Dendritic cell treated with granulocyte-macrophage colony-stimulating factor and Interleukin-4, amounts not matched to agents 40 ng/mL and 50 ng/mL, for 4 days (primary cell): ENCODE measurements around the gene ATP8A2.
"Not testable (repeated sequence)": the region's sequence is repeated elsewhere in the genome, so short reads cannot be mapped to it uniquely, and the experiment has no call there.

Experiments
- H3K27ac Mint-ChIP-seq: one replicate; pipeline ENCODE4 v1.8.0; 2022; ENCODE audit warnings: mild to moderate bottlenecking, mixed read lengths
- H3K27me3 Mint-ChIP-seq: one replicate; pipeline ENCODE4 v1.8.0; 2022; ENCODE audit warnings: mild to moderate bottlenecking, mixed read lengths
- H3K36me3 Mint-ChIP-seq: one replicate; pipeline ENCODE4 v1.8.0; 2022; ENCODE audit warnings: low read depth, mixed read lengths
- H3K4me1 Mint-ChIP-seq: one replicate; pipeline ENCODE4 v1.8.0; 2022; ENCODE audit warnings: low read depth, mixed read lengths
- H3K4me3 Mint-ChIP-seq: one replicate; pipeline ENCODE4 v1.8.0; 2022; ENCODE audit warnings: mild to moderate bottlenecking, moderate library complexity, mixed read lengths
- H3K9me3 Mint-ChIP-seq: one replicate; pipeline ENCODE4 v1.8.0; 2022; ENCODE audit warnings: mixed read lengths
- intact Hi-C: fragments of 100-400 bp; cut with micrococcal nuclease; formaldehyde crosslinking; loops from one replicate; pipeline ENCODE4 v1.15.0; 2022

ATP8A2 gene

DNA sequence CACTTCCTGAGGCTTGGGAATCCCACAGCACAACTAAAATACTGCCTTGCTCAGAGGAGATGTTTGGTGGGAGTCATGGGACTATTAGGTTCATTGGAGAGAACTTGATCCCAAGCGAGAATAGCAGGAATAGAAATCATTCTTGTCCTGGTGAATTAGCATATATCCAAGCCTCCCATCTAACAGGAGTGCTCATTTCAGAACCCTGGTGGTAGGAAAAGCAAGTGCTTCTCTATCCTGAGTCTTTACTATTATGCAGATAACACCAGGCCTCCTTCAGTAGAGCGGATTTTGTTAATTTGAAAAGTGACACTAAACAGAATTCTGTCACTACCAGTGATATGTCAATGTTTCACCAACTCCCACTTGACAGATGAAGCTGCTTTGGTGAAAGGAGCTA, 199.5 kb downstream of the ATP8A2 start:
- Mint-ChIP-seq H3K4me3 (no peak overlapping the region), H3K27ac (no peak overlapping the region), H3K4me1 (no peaks in the 10 kb centered on the region), H3K36me3 (no peaks in the 10 kb centered on the region), H3K9me3 (no peaks in the 10 kb centered on the region), H3K27me3 (peaks cover 6% of the 10 kb centered on the region)
- intact Hi-C loops: loop anchor here (5.0 kb wide), 1 partner anchor 491 kb away; no protein-coding TSS in a partner anchor

- H3K4me3 Mint-ChIP-seq, H3K4me1 Mint-ChIP-seq, H3K9me3 Mint-ChIP-seq, H3K27me3 Mint-ChIP-seq, H3K36me3 Mint-ChIP-seq, H3K27ac Mint-ChIP-seq: not testable (repeated sequence)
- intact Hi-C loops: loop anchor here (5.0 kb wide), 1 partner anchor 490 kb away; no protein-coding TSS in a partner anchor
Measured at GRCh38 chr13:25572171-25572570, 200.4 kb downstream of the ATP8A2 start.

GRCh38 chr13:25574437-25575411, 202.9 kb downstream of the ATP8A2 start:
- Mint-ChIP-seq H3K4me3 (no peak overlapping the region), H3K36me3 (no peaks in the 10 kb centered on the region), H3K27me3 (peaks cover 7% of the 10 kb centered on the region), H3K9me3 (no peaks in the 10 kb centered on the region), H3K27ac (no peak overlapping the region), H3K4me1 (no peaks in the 10 kb centered on the region)
- intact Hi-C loops: loop anchor here (2.0 to 5.0 kb wide), 2 partner anchors 488 to 496 kb away; no protein-coding TSS in a partner anchor

DNA sequence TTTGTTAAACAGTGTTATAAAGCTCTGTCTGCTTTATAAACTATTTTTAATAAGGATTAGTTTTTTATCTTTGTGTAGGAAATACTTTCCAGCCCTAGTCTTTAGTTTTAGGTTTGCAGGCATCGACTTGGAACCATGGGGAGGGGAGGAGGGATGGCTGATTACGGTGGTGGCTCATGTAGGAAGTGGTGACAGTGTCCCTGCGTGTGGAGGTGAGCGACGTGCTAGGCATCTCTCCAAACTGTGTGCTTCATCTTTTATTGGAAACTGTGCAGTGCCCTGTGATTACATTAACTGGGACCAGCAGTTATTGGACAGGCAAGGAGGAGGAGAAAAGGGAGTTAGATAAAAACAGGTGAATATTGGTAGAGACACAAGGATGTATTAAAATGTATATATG, 203.8 kb downstream of the ATP8A2 start:
- Mint-ChIP-seq H3K4me1 (no peaks in the 10 kb centered on the region), H3K36me3 (no peaks in the 10 kb centered on the region), H3K9me3 (no peaks in the 10 kb centered on the region), H3K4me3 (no peak overlapping the region), H3K27ac (no peak overlapping the region), H3K27me3 (peaks cover 5% of the 10 kb centered on the region)
- intact Hi-C loops: loop anchor here (2.0 kb wide), 1 partner anchor 495 kb away; no protein-coding TSS in a partner anchor

DNA sequence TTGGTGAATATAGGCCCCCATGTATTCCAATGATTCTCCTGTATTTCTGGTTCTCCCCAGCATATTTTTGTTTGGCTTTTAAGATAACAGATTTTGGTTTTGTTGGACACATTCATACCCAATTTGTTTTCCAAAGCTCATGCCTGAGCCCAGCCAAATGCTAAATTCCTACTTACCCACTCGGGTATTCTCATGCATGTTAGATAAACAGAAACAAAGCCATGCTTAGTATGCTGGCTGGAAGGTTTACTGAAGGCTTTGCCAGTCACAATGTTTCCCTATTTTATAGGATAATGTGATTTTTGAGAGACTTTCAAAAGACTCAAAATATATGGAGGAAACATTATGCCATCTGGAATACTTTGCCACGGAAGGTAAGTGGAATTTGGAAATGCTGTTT, 206.8 kb downstream of the ATP8A2 start:
- Mint-ChIP-seq H3K9me3 (no peaks in the 10 kb centered on the region), H3K36me3 (no peaks in the 10 kb centered on the region), H3K4me1 (no peaks in the 10 kb centered on the region), H3K27me3 (peaks cover 4% of the 10 kb centered on the region), H3K27ac (no peak overlapping the region), H3K4me3 (no peak overlapping the region)
- intact Hi-C loops: no loop called here

DNA sequence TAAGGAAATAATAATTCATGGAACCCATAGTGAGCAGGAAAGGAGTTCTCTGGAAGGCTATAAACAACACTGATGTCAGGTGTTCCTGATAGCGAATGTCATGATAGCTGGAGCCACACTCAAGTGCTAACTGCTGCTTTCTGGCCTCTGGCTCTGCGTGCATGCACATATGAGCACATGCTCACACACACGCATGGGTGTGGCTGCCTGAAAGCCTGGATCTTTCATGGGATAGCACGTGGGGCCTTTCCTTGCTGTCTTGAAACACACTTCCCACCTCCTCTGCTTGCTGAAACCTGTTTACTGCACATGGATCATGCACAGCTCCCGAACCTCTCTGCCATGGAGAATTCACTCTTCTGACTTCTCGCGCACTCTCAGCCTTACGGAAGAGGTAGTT, 207.4 kb downstream of the ATP8A2 start:
- Mint-ChIP-seq H3K4me3 (no peak overlapping the region), H3K4me1 (no peaks in the 10 kb centered on the region), H3K27ac (no peak overlapping the region), H3K36me3 (no peaks in the 10 kb centered on the region), H3K27me3 (peaks cover 3% of the 10 kb centered on the region), H3K9me3 (no peaks in the 10 kb centered on the region)
- intact Hi-C loops: no loop called here

- Mint-ChIP-seq H3K27me3 (no peaks in the 10 kb centered on the region), H3K36me3 (no peaks in the 10 kb centered on the region), H3K27ac (no peak overlapping the region), H3K9me3 (no peaks in the 10 kb centered on the region), H3K4me3 (no peak overlapping the region), H3K4me1 (no peaks in the 10 kb centered on the region)
- intact Hi-C loops: no loop called here
Measured at GRCh38 chr13:25581351-25581750, 209.6 kb downstream of the ATP8A2 start.

GRCh38 chr13:25584087-25584486, 212.3 kb downstream of the ATP8A2 start:
- no peaks in the 10 kb centered on the region for H3K4me1 Mint-ChIP-seq
- peaks cover 6% of the 10 kb centered on the region for H3K27me3 Mint-ChIP-seq
- H3K36me3 Mint-ChIP-seq: no peaks in the 10 kb centered on the region
- H3K4me3 Mint-ChIP-seq: no peak overlapping the region
- H3K27ac Mint-ChIP-seq: no peak overlapping the region
- intact Hi-C loops: no loop called here
- no peaks in the 10 kb centered on the region for H3K9me3 Mint-ChIP-seq

DNA sequence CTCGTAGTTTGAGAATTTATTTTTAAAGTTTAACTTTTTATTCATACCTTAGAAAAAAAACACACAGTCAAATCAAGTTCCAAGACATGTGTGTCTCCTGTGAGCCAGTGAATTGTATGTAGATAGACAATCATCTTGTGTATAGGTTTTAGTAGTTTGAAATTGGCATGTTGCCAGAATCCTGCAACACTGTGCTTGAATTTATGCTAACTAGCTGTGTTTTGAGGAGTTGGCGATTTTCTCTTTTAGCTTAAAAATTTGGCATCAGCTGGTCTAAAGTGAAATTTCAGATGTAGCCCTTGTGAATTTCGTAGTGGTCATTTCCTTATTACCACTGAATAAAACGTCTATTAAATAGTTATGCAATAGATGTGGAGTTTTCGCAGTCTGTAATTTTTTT, 213.2 kb downstream of the ATP8A2 start:
- no peaks in the 10 kb centered on the region for H3K9me3 Mint-ChIP-seq
- no peak overlapping the region for H3K4me3 Mint-ChIP-seq

GRCh38 chr13:25587326-25587980, 215.7 kb downstream of the ATP8A2 start:
- no peak overlapping the region for H3K27ac Mint-ChIP-seq

More for the DNA sequence above, 213.2 kb downstream of the ATP8A2 start:
- intact Hi-C loops: no loop called here
- H3K4me1 Mint-ChIP-seq: no peaks in the 10 kb centered on the region
- H3K27me3 Mint-ChIP-seq: peaks cover 6% of the 10 kb centered on the region
- H3K36me3 Mint-ChIP-seq: no peaks in the 10 kb centered on the region
- no peak overlapping the region for H3K27ac Mint-ChIP-seq

GRCh38 chr13:25588336-25589060, 216.7 kb downstream of the ATP8A2 start:
- intact Hi-C loops: no loop called here
- no peak overlapping the region for H3K4me3 Mint-ChIP-seq
- peaks cover 6% of the 10 kb centered on the region for H3K27me3 Mint-ChIP-seq
- H3K4me1 Mint-ChIP-seq: no peaks in the 10 kb centered on the region
- H3K9me3 Mint-ChIP-seq: no peaks in the 10 kb centered on the region
- H3K27ac Mint-ChIP-seq: no peak overlapping the region
- H3K36me3 Mint-ChIP-seq: no peaks in the 10 kb centered on the region

More at GRCh38 chr13:25587326-25587980, 215.7 kb downstream of the ATP8A2 start:
- Mint-ChIP-seq H3K27me3 (peaks cover 6% of the 10 kb centered on the region), H3K4me3 (no peak overlapping the region), H3K36me3 (no peaks in the 10 kb centered on the region), H3K4me1 (no peaks in the 10 kb centered on the region), H3K9me3 (no peaks in the 10 kb centered on the region)
- intact Hi-C loops: no loop called here

DNA sequence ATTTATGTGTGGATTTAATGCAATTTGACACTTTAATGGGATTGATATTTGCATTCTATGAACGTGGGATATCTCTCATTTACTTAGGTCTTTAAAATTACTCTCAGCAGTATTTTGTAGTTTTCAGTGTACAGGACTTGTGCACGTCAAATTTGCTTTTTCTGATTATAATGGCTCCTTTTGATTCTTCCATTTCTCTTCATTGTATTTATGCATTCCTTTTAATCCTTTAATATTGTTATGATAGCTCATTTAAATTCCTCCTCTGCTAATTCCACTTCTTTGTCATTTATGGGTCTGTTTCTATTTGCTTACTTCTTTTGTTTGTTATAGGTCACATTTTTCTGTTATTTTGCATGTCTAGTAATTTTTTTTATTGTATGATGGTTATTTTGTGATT, 226.6 kb downstream of the ATP8A2 start:
- Mint-ChIP-seq H3K4me1 (no peaks in the 10 kb centered on the region), H3K9me3 (no peaks in the 10 kb centered on the region), H3K27me3 (no peaks in the 10 kb centered on the region), H3K27ac (no peak overlapping the region), H3K4me3 (no peak overlapping the region), H3K36me3 (no peaks in the 10 kb centered on the region)
- intact Hi-C loops: no loop called here

DNA sequence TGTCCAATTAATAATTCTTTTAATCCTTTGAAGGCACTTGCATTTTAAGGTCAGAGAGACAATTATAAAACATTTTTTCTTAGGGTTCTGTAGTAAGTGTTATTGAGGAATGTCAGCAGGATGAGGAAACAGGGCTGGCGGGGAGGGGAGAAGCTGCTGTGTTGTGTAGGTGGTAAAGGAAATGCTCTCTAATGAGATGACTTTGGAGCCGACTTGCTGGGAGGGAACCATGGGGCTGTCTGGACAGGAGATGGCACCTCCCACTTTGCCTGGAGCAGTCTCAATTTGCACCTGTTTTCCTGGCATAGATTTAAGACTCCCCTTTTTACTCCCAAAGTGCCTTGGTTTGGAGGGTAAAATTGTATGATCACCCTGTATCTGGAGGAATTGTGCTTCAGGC, 230.4 kb downstream of the ATP8A2 start:
- Mint-ChIP-seq H3K4me3 (no peak overlapping the region), H3K27me3 (no peaks in the 10 kb centered on the region), H3K9me3 (no peaks in the 10 kb centered on the region), H3K27ac (no peak overlapping the region), H3K36me3 (no peaks in the 10 kb centered on the region), H3K4me1 (no peaks in the 10 kb centered on the region)
- intact Hi-C loops: no loop called here

- Mint-ChIP-seq H3K9me3 (no peaks in the 10 kb centered on the region), H3K36me3 (no peaks in the 10 kb centered on the region), H3K27me3 (no peaks in the 10 kb centered on the region), H3K4me3 (no peak overlapping the region), H3K4me1 (no peaks in the 10 kb centered on the region), H3K27ac (no peak overlapping the region)
- intact Hi-C loops: no loop called here
Measured at GRCh38 chr13:25604106-25604505, 232.3 kb downstream of the ATP8A2 start.
